Transverse colon (tissue), 4 donors: ENCODE results near the gene PDIA2. TPM values are rescaled to one million over a fixed set of nuclear protein-coding genes. Genes with fewer than 3 reads are reported as not detected.

ENCODE experiments used
- DNase-seq: peaks from one replicate; pipeline ENCODE4 v3.0.0-alpha.2; 2019
- H3K27ac ChIP-seq, 4 donors: fragments of 200-600 bp; sonication (generic); 2 replicates each; pipeline ENCODE4 v1.5.1; 2016 to 2018; ENCODE audit warnings: inconsistent platforms in 4 of 4
- H3K27me3 ChIP-seq: fragments of 200-600 bp; sonication (generic); 2 replicates; pipeline ENCODE4 v1.5.1; 2017; ENCODE audit warnings: inconsistent platforms
- H3K36me3 ChIP-seq, 4 donors: fragments of 200-600 bp; sonication (generic); 2 replicates each; pipeline ENCODE4 v1.5.1; 2017 to 2019; ENCODE audit warnings: inconsistent platforms in 4 of 4
- H3K4me1 ChIP-seq, 4 donors: fragments of 200-600 bp; sonication (generic); 2 replicates each; pipeline ENCODE4 v1.5.1; 2017 to 2020; ENCODE audit warnings: inconsistent platforms in 4 of 4
- H3K4me3 ChIP-seq, 4 donors: fragments of 200-600 bp; sonication (generic); 1 replicate in 1 of 4; 2 replicates in 3 of 4; pipeline versions ENCODE4 v1.5.1 to v1.6.1; 2017 to 2019; ENCODE audit warnings: inconsistent platforms in 4 of 4
- H3K9me3 ChIP-seq, 2 donors: fragments of 200-600 bp; sonication (generic); 2 replicates each; pipeline ENCODE4 v1.5.1; 2017 to 2019; ENCODE audit warnings: inconsistent platforms in 2 of 2
- CTCF ChIP-seq, 5 experiments: fragments of 200-600 bp in 3 of 5; fragments of 450-650 bp in 2 of 5; sonication (generic) in 3 of 5; IDR thresholded peaks; 1 replicate in 2 of 5; 2 replicates in 3 of 5; pipeline ENCODE4 v1.5.1; 2016 to 2017; ENCODE audit warnings: antibody characterized with exemption in 5 of 5, inconsistent platforms in 3 of 5, mild to moderate bottlenecking in 2 of 5, moderate library complexity in 1 of 5
- EP300 ChIP-seq: sonication (generic); formaldehyde crosslinking; IDR thresholded peaks from one replicate; pipeline ENCODE4 v1.6.1; 2017; ENCODE audit warnings: antibody characterized with exemption, low read depth
- POLR2A ChIP-seq: fragments of 450-650 bp; IDR thresholded peaks from one replicate; pipeline ENCODE4 v1.6.1; 2016; ENCODE audit warnings: antibody characterized with exemption, mild to moderate bottlenecking, moderate library complexity
- POLR2AphosphoS5 ChIP-seq, 3 donors: sonication (generic); formaldehyde crosslinking; IDR thresholded peaks; one replicate each; pipeline ENCODE4 v1.6.1; 2016; ENCODE audit warnings: antibody characterized with exemption in 3 of 3
- WGBS, 2 donors: methylation state at CpG; one replicate each; pipeline ENCODE4 v1.1.5; 2018; ENCODE audit warnings: low coverage in 1 of 2; 5-methylcytosine and 5-hydroxymethylcytosine counted together
- in situ Hi-C, 4 donors: fragments of 200-750 bp; cut with MboI; loops; one replicate each; pipeline versions ENCODE4 v1.15.0 to v1.15.1; 2017; ENCODE audit warnings: low sequenced_read_pairs in 3 of 4, low pct_ligation_motif_present in 1 of 4, low pct_unique_long_range_greater_than_20kb in 1 of 4
- intact Hi-C: fragments of 100-400 bp; cut with DNase I; formaldehyde crosslinking; loops from one replicate; pipeline ENCODE4 v1.15.1; 2023; ENCODE audit warnings: low total_unique reads
- total RNA-seq, 4 donors: library from RNA; depleted of rRNA; stranded (reverse); fragments of >200 nt; gene quantifications; one replicate each; pipeline ENCODE4 v1.1.0, GENCODE V29; 2016

The PDIA2 gene
- total RNA-seq, 4 donors from 2014 or later, result 0.55 to 2.6 (median 0.79) TPM; not detected in 1

DNA sequence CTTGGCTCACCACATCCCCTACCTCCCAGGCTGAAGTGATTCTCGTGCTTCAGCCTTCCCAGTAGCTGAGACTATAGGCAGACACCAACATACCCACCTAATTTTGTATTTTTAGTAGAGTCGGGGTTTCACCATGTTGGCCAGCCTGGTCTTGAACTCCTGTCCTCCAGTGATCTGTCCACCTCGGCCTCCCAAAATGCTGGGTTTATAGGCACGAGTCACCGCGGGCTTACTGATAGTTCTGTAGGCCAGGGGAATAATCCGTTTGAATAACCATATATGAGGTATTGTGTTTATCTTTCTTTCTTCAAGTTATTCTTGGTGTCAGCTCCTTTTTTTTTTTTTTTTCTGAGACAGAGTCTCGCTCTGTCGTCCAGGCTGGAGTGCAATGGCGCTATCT lies 40.7 kb upstream of the PDIA2 start:
- 84 to 88% methylated on average over 10 of the region's 10 CpGs for WGBS, 2 donors
- H3K27me3 ChIP-seq, result no peaks in the 10 kb centered on the region

GRCh38 chr16:243348-243747 lies 39.6 kb upstream of the PDIA2 start:
- H3K4me1 ChIP-seq, result peaks cover 4 to 33% (median 12%) of the 10 kb centered on the region in 4 donors
- no peaks in the 10 kb centered on the region for H3K9me3 ChIP-seq
- H3K36me3 ChIP-seq, result no peaks in the 10 kb centered on the region
- no peaks in the 10 kb centered on the region for H3K27me3 ChIP-seq
- WGBS, 2 donors, result 58 to 89% methylated on average over 2 to 4 of the region's 4 CpGs
- intact Hi-C loops (loop anchor here (10.0 kb wide), 1 partner anchor 111 kb away; the partner anchor contains the start of gene AXIN1), in situ Hi-C loops (no loop called here)
- DNase-seq, result no peak
- no peak overlapping the region for H3K4me3 ChIP-seq
- TF ChIP-seq CTCF (IDR thresholded peaks at IDR 0.05) (no peak), EP300 (no peak), POLR2AphosphoS5 (IDR thresholded peaks at IDR 0.05) (no peak), POLR2A (no peak)
- H3K27ac ChIP-seq, result no peak overlapping the region

More for the DNA sequence above, 40.7 kb upstream of the PDIA2 start:
- no peak for DNase-seq
- Histone ChIP-seq H3K36me3 (no peaks in the 10 kb centered on the region), H3K27ac (peak overlapping the region in 2 of 4 donors; percentile 26 to 27), H3K9me3 (no peaks in the 10 kb centered on the region), H3K4me3 (no peak overlapping the region), H3K4me1 (peaks cover 4 to 33% (median 12%) of the 10 kb centered on the region in 4 donors)
- TF ChIP-seq POLR2A (no peak), EP300 (no peak), CTCF (IDR thresholded peaks at IDR 0.05) (no peak), POLR2AphosphoS5 (IDR thresholded peaks at IDR 0.05) (no peak)
- intact Hi-C loops (loop anchor here (10.0 kb wide), 1 partner anchor 113 kb away; the partner anchor contains the start of gene AXIN1), in situ Hi-C loops (no loop called here)

DNA sequence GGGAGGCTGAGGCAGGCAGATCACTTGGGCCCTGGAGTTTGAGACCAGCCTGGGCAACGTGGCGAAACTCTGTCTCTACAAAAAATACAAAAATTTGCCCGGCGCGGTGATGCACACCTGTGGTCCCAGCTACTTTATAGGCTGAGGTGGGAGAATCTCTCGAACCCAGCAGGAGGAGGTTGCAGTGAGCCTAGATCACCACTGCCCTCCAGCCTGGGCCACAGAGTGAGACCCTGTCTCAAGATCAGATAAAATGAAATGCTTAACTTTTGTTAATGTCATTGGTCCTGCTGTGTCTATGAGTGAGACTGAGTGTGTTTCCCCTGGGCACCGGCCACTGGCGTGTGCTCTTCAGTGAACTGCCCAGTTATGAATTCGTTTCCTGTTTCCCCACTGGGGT lies 37.9 kb upstream of the PDIA2 start:
- Histone ChIP-seq H3K4me1 (peaks cover 0 to 23% (median 10%) of the 10 kb centered on the region in 4 donors), H3K36me3 (no peaks in the 10 kb centered on the region), H3K9me3 (no peaks in the 10 kb centered on the region), H3K27ac (no peak overlapping the region), H3K4me3 (no peak overlapping the region), H3K27me3 (no peaks in the 10 kb centered on the region)
- no peak for DNase-seq
- no peak for TF ChIP-seq POLR2A
- no peak for TF ChIP-seq EP300
- TF ChIP-seq CTCF (IDR thresholded peaks at IDR 0.05), result no peak
- no peak for TF ChIP-seq POLR2AphosphoS5 (IDR thresholded peaks at IDR 0.05)
- 80 to 93% methylated on average over 5 to 9 of the region's 9 CpGs for WGBS, 2 donors
- in situ Hi-C loops (no loop called here), intact Hi-C loops (loop anchor here (10.0 kb wide), 1 partner anchor 110 kb away; the partner anchor contains the start of gene AXIN1)

DNA sequence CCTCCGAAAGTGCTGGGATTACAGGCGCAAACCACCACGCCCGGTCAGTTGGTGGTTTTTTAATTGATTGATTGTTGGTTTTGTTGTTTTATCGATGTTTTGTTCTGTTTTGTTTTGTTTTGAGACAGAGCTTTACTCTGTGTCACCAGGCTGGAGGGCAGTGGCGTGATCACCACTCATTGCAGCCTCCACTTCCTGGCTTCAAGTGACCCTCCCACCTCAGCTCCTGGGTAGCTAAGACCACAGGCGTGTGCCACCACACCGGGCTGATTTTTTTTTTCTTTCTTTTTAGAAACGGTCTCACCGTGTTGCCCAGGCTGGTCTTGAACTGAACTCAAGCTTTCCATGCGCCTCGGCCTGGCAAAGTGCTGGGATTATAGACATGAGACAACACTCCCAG lies 35.9 kb upstream of the PDIA2 start:
- TF ChIP-seq POLR2A (no peak), CTCF (IDR thresholded peaks at IDR 0.05) (no peak), POLR2AphosphoS5 (IDR thresholded peaks at IDR 0.05) (no peak), EP300 (no peak)
- Histone ChIP-seq H3K36me3 (no peaks in the 10 kb centered on the region), H3K27me3 (no peaks in the 10 kb centered on the region), H3K27ac (no peak overlapping the region), H3K9me3 (no peaks in the 10 kb centered on the region), H3K4me1 (peaks cover 0 to 22% (median 6%) of the 10 kb centered on the region in 4 donors), H3K4me3 (no peak overlapping the region)
- in situ Hi-C loops (no loop called here), intact Hi-C loops (loop anchor here (10.0 kb wide), 1 partner anchor 108 kb away; the partner anchor contains the start of gene AXIN1)
- no peak for DNase-seq
- 94 to 98% methylated on average over 6 to 12 of the region's 12 CpGs for WGBS, 2 donors
